ENCODE data around the gene PREP.
"Not testable (repeated sequence)": the region's sequence is repeated elsewhere in the genome, so short reads cannot be mapped to it uniquely, and the experiment has no call there.

Gene PREP

DNA sequence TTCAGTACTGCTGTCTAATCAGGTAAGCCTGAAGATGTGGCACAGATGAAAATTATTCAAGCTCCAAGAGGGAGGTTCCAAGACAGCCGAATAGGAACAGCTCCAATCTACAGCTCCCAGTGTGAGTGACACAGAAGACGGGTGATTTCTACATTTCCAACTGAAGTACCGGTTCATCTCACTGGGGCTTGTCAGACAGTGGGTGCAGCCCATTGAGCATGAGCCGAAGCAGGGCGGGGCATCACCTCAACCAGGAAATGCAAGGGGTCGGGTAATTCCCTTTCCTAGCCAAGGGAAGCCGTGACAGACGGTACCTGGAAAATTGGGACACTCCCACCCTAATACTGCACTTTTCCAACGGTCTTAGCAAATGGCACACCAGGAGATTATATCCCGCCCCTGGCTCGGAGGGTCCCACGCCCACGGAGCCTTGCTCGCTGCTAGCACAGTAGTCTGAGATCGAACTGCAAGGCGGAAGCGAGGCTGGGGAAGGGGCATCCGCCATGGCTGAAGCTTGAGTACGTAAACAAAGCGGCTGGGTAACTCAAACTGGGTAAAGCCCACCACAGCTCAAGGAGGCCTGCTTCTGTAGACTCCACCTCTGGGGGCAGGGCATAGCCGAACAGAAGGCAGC, 64.4 kb downstream of the PREP start:
- not testable (repeated sequence) for DNase-seq

GRCh38 chr6:105336986-105337385, 65.9 kb downstream of the PREP start:
- no peak for DNase-seq

- no peak for DNase-seq
Measured at GRCh38 chr6:105332576-105332975, 70.3 kb downstream of the PREP start.

- no peak for DNase-seq
Measured at GRCh38 chr6:105331927-105332326, 71.0 kb downstream of the PREP start.

DNA sequence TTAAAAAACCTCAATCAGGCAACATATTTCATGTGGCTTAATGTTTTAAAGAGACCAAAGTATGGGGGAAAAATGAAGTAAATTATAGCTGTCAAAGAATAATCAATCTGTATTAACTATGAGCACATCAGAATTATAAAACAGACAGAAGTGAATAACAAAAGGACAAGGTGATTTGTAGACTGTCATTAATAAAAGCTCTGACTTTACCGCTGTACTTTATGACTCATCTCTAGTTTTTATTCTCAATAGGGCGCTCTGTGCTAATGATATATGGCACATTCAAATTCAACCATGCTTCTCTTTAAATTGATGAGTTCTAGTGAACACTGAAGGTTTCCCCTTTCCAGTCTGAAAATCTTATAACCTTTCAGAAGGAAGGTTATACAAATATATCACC, 72.0 kb downstream of the PREP start:
- DNase-seq: no peak

DNA sequence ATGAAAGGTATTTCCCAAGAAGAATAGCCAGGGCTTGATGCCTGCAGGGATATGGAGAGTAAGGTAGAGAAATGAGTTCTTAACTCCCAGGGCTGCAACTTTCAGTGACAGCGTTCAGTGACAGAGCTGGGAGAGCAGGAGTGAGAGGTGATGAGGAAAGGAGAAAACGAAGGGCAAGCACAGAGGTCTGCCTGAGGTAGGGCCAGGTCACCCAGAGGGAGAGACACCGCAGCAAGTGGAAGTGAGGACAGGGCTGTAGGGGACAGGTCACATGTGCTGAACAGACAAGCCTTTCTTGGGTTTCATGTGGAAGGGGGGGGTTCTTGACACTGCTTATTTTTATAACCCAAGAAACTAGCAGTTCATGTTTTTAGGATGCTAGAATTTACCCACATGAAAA, 72.5 kb downstream of the PREP start:
- no peak for DNase-seq

GRCh38 chr6:105326833-105327770, 75.8 kb downstream of the PREP start:
- no peak for DNase-seq

GRCh38 chr6:105326216-105326615, 76.7 kb downstream of the PREP start:
- peak in 1 of 5 experiments; percentile 29 for DNase-seq

- DNase-seq: no peak
Measured at GRCh38 chr6:105324386-105324950, 78.4 kb downstream of the PREP start.

DNA sequence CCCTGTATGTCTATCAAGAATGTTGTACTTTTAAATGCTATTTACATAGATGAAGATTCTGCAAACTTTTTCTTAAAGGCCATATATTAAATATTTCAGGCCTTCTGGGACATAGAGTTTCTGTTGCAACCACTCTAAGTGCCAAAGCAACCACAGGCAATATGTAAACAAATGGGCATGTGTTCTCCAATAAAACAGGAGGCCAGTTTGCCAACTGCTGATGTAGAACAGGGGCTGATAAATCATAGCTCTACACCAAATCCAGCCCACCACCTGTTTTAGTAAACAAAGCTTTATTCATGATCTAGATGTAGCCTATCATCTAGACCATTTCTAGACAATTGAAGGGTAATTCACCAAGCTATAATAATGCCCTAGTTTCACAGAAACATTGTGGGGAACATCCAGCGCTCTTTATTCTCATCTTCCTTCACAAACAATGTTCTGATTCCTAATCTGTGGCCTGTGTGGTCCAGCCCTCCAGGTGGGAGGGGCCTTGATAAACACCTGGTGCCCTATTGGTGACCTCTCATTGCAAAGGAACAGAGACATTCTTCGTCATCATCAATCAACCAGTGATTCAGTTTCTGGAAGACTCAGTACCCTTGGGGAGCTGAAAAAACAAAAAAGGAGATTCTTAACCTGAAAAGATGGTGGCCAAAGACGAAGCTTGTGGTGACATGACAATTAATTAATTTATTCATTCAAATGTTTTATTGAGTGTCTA, 80.2 kb downstream of the PREP start:
- DNase-seq: no peak

GRCh38 chr6:105321728-105322127, 81.2 kb downstream of the PREP start:
- no peak for DNase-seq

DNA sequence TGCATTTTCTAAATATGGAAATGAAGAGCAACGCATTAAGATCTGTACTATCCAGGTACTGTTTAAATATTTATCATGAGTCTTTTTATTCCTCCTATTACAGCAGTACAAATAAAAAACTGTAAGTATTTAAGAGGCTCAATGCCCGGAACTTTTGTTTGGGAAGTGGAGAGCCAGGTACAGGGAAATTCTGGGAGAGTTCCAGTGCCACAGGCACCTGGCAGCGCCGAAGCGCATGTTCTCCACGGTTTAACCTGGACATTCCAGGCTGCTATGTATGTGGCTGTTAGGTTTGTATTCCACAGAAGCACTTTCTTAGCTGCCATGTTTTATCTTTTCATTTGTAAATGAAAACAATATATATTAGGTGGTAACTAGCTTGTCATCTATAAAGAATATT, 81.7 kb downstream of the PREP start:
- no peak for DNase-seq

GRCh38 chr6:105320765-105321164, 82.1 kb downstream of the PREP start:
- DNase-seq: no peak

- DNase-seq: no peak
Measured at GRCh38 chr6:105320271-105320670, 82.6 kb downstream of the PREP start.

- no peak for DNase-seq
Measured at GRCh38 chr6:105319331-105319730, 83.6 kb downstream of the PREP start.

- DNase-seq: no peak
Measured at GRCh38 chr6:105318660-105319059, 84.2 kb downstream of the PREP start.

- no peak for DNase-seq
Measured at GRCh38 chr6:105317607-105318533, 85.0 kb downstream of the PREP start.

DNA sequence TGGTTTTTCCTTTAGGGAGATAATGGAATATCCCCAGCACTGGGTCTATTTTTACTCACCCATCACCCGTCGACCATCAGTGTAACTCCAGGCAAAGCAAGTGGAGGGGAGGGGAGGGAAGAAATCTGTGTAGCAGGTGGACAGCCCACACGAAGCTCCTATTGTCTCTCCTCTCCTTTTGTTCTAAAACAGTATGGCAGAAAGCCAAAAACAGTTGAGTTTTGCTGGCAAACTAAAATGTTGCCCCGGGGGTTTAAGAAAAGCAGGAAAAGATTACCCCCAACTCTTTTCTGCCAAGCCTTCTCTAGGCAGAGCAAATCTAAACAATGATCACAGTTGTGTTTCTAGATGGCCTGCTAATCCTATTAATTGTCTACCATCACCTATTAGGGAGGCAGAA, 89.7 kb downstream of the PREP start:
- DNase-seq: no peak

- no peak for DNase-seq
Measured at GRCh38 chr6:105310947-105311346, 91.9 kb downstream of the PREP start.

DNA sequence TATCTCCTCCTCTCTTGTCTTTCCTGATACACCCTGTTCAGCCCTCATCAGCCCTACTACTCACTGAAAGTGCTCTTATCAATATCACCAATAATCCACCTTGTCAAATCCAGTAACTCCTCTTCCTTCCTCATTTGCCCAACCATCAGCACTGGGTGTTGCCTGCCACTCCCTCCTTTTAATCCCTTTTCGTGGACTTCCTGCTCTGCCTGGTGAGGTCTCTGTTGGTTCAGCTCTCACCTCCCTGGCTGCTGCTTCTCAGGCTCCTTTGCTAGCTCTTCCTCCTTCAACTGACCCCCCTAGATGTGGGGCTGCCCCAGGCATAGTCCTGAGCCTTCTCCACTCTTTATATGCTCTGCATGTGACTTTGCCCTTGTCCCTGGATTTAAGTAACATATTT, 92.5 kb downstream of the PREP start:
- DNase-seq: no peak

DNA sequence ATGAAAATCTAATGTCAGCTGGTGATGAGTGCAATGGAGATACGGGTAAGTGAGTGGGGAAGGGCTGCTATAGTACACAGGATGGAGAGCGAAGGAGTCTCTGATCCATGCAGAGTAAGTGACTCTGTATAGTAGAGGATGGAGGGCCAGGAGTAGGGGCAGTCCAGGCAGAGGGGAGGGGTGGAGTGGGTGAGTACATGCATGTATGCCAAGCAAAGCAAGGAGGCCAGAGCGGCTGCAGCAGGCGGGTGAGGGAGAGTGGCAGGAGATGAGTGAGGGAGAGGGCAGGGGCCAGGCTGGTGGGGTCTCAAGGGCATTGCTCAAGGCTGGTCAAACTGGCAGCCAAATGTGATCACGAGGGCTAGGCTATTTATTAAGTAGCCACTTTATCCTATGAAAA, 94.0 kb downstream of the PREP start:
- no peak for DNase-seq

DNA sequence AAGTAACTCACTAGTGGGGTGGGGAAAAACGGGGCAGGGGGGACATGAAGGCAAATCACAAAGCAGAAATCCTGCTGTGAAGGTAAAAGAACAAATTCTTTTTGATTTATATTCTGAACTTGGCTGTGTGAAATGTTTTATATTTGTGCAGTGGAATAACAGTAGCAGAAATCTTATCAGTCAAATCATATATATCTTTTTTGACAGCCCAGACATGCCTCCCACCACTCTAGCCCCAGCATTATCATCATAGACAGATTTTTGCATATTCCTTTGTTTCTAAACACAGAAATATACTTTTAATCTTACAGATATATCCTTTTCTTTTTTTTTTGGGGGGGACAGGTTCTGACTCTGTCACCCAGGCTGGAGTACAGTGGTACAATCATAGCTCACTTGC, 97.4 kb downstream of the PREP start:
- DNase-seq: no peak

All from T-helper 2 cell (primary cell).